ENCODE data around the gene CACNG4. TPM values are rescaled to one million over a fixed set of nuclear protein-coding genes. Genes with fewer than 3 reads are reported as not detected.

The CACNG4 gene
- total RNA-seq, 1 experiment from 2014 or later: 6.3 TPM

GRCh38 chr17:66915204-66915611, 49.3 kb upstream of the CACNG4 start:
- no peak overlapping the region for H4K8ac ChIP-seq (replicated peaks; ENCODE audit: insufficient read length, low read depth, low read length)
- no peaks in the 10 kb centered on the region for H3K79me2 ChIP-seq (ENCODE audit: insufficient read depth, low read length)
- no peak overlapping the region for H2AFZ ChIP-seq (ENCODE audit: low read length)
- Mint-ChIP-seq H3K9me3 (peaks cover 0 to 6% of the 10 kb centered on the region in 2 experiments; a peak in 2 of 5 replicates), H3K4me1 (no peaks in the 10 kb centered on the region), H3K27ac (no peak overlapping the region), H3K4me3 (no peak overlapping the region), H3K36me3 (ENCODE audit: insufficient read depth in 1 of 3, low read depth in 3 of 3) (no peaks in the 10 kb centered on the region), H3K27me3 (ENCODE audit: low read depth) (peaks cover 4% of the 10 kb centered on the region; the same call in 1 of the 2 replicates)
- TF ChIP-seq CTCF (conservative IDR thresholded peaks at IDR 0.05): peak; percentile 57
- H3K9ac ChIP-seq (ENCODE audit: extremely low read depth, insufficient read length, low read length): no peak overlapping the region
- no peaks in the 10 kb centered on the region for H4K20me1 ChIP-seq (ENCODE audit: control insufficient read depth, insufficient read depth, insufficient read length)
- H3K4me2 ChIP-seq (ENCODE audit: insufficient read depth, insufficient read length, low read length): no peak overlapping the region
- H2BK120ac ChIP-seq (ENCODE audit: low read depth, low read length, poor library complexity, severe bottlenecking): no peak overlapping the region
- no peak overlapping the region for H3T11ph ChIP-seq (ENCODE audit: low read length)
- no peak overlapping the region for H3K18ac ChIP-seq (ENCODE audit: insufficient read length, low read depth, low read length)
- H3K14ac ChIP-seq (ENCODE audit: insufficient read depth, low read length): 0 out of 2 replicates have a peak overlapping the region, but pooled peaks have one; percentile 4
- no peak overlapping the region for H3K23ac ChIP-seq (ENCODE audit: insufficient read length, low read depth, low read length)
- H2BK5ac ChIP-seq (ENCODE audit: insufficient read length, low read length): no peak overlapping the region
- no peaks in the 10 kb centered on the region for H3K23me2 ChIP-seq (ENCODE audit: insufficient read length, low read depth, low read length, poor library complexity, severe bottlenecking)
- no peak overlapping the region for H2BK20ac ChIP-seq (ENCODE audit: low read depth, low read length, poor library complexity, severe bottlenecking)
- no peak overlapping the region for H2BK12ac ChIP-seq (ENCODE audit: insufficient read length, low read depth, low read length)
- no peak overlapping the region for H3K56ac ChIP-seq (ENCODE audit: insufficient read length, low read depth, low read length)
- H2BK15ac ChIP-seq (ENCODE audit: low read depth, low read length): no peak overlapping the region
- H4K91ac ChIP-seq (ENCODE audit: insufficient read length, low read depth, low read length): no peak overlapping the region
- H3K27ac ChIP-seq (ENCODE audit: insufficient read length, low read depth, low read length): no peak overlapping the region
- peak; percentile 71 for DNase-seq
- H3K27me3 ChIP-seq (ENCODE audit: insufficient read depth, low read length): no peaks in the 10 kb centered on the region
- H3K4me1 ChIP-seq (ENCODE audit: insufficient read depth, low read length): no peaks in the 10 kb centered on the region
- no peak overlapping the region for H4K5ac ChIP-seq (ENCODE audit: insufficient read length, low read depth, low read length)
- WGBS (ENCODE audit: extremely low coverage, insufficient read length, low lambda C conversion rate): no CpG with 5 or more reads among the region's 7 CpGs
- no peak overlapping the region for H3K4ac ChIP-seq (ENCODE audit: low read depth, low read length)
- H3K9me3 ChIP-seq (ENCODE audit: control insufficient read depth, low read depth, low read length): no peaks in the 10 kb centered on the region
- no peaks in the 10 kb centered on the region for H3K79me1 ChIP-seq (ENCODE audit: insufficient read depth, low read depth, low read length, poor library complexity, severe bottlenecking)
- no peak overlapping the region for H2AK5ac ChIP-seq (ENCODE audit: insufficient read length, low read length)

Measured in H9 (cell line).